ENCODE measurements around the gene MSMO1.

DNA sequence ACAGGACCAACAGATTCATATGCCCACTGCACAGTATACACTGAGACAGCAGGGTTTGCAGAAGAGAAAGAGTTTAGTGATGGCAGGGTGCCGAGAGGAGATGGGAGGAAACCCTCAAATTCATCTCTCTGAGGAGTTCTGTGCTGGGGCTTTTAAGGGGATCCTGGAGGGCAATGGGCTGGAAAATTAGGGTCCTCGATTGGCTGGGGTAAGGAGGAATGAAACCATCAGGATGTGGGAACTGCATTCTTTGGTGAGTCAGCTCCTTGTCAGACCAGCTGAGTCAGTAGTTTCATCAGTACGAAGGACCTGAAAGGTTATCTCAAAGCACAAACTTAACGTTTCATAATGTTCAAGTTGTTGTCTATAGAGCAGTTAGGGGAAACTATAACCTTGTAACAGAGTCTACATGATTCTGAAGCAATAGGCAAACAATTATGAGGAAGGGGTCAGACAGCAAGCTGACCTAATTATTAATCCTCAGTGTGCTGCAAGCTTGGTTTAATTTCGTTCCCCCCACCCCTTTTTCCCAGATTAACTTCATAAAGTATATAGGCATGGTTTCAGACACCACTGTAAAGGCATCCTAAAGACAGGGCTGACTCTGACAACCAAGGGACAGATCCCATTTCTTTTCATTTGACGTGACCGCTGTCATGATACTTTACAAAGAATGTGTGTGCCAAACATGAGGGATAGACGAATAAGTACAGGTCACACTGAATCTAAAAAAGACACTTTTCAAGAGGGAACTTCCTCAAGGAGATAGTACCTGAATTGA is 1.5 kb upstream of the MSMO1 start:
- no peak for TF ChIP-seq SUZ12 (IDR thresholded peaks at IDR 0.05; ENCODE audit: low read length)
- 0 out of 2 replicates have a peak, but pooled peaks have one; percentile 24 for TF ChIP-seq JUN (IDR thresholded peaks at IDR 0.05; ENCODE audit: low read depth, low read length)
- TF ChIP-seq, protein P1, sequence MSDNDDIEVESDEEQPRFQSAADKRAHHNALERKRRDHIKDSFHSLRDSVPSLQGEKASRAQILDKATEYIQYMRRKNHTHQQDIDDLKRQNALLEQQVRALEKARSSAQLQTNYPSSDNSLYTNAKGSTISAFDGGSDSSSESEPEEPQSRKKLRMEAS (IDR thresholded peaks at IDR 0.05), result no peak
- TF ChIP-seq, protein P2, sequence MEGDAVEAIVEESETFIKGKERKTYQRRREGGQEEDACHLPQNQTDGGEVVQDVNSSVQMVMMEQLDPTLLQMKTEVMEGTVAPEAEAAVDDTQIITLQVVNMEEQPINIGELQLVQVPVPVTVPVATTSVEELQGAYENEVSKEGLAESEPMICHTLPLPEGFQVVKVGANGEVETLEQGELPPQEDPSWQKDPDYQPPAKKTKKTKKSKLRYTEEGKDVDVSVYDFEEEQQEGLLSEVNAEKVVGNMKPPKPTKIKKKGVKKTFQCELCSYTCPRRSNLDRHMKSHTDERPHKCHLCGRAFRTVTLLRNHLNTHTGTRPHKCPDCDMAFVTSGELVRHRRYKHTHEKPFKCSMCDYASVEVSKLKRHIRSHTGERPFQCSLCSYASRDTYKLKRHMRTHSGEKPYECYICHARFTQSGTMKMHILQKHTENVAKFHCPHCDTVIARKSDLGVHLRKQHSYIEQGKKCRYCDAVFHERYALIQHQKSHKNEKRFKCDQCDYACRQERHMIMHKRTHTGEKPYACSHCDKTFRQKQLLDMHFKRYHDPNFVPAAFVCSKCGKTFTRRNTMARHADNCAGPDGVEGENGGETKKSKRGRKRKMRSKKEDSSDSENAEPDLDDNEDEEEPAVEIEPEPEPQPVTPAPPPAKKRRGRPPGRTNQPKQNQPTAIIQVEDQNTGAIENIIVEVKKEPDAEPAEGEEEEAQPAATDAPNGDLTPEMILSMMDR (IDR thresholded peaks at IDR 0.05; ENCODE audit: control extremely low read depth in 1 of 3, insufficient read depth in 1 of 3, low read depth in 1 of 3, low read length in 3 of 3), result no peak
- TF ChIP-seq EZH2 (IDR thresholded peaks at IDR 0.05; ENCODE audit: low read depth, low read length, severe bottlenecking), result no peak
